HL-60 (cell line): Measurements from ENCODE around the gene PRR7.

Source experiments
- TF ChIP-seq, protein P1 (sequence below): IDR thresholded peaks from one replicate; pipeline ENCODE4 v1.5.1; 2011; ENCODE audit warnings: low read length, control low read depth, inconsistent platforms; ENCODE audit not compliant: insufficient read depth
- TF ChIP-seq, protein P2 (sequence below): IDR thresholded peaks from 2 replicates; pipeline ENCODE4 v1.6.1; 2012; ENCODE audit warnings: low read depth; ENCODE audit not compliant: insufficient replicate concordance

DNA sequence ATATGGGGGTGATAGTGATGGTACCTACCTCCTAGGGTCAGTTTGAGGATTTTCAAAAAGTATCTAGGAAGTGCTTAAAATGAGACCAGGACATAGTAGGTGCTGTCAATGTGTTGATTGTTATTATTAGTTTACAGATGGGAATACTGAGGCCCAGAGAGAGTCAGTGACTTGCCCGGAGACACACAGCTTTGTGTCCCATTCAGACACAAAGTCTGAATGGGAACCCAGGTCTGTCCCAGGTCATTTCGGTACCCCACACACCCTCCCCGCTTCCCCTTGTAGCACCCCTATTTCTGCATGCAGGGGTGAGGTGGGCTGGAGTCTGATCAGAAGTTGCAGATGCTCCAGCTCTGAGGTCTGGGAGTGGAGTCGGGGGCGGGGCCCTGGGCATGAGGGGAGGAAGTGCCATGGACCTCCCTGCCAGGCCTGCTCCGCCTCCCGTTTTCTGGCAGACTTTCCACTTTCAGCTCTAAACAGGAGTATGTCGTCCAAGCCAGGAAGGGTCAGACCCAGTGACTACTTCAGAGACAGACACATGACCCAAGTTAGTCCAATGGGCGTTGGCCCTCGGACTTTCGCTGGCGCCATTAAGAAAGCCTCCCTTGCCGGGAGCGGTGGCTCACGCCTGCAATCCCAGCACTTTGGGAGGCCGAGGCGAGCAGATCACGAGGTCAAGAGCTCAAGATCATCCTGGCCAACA lies 30.1 kb downstream of the PRR7 start:
- TF ChIP-seq, protein P1, sequence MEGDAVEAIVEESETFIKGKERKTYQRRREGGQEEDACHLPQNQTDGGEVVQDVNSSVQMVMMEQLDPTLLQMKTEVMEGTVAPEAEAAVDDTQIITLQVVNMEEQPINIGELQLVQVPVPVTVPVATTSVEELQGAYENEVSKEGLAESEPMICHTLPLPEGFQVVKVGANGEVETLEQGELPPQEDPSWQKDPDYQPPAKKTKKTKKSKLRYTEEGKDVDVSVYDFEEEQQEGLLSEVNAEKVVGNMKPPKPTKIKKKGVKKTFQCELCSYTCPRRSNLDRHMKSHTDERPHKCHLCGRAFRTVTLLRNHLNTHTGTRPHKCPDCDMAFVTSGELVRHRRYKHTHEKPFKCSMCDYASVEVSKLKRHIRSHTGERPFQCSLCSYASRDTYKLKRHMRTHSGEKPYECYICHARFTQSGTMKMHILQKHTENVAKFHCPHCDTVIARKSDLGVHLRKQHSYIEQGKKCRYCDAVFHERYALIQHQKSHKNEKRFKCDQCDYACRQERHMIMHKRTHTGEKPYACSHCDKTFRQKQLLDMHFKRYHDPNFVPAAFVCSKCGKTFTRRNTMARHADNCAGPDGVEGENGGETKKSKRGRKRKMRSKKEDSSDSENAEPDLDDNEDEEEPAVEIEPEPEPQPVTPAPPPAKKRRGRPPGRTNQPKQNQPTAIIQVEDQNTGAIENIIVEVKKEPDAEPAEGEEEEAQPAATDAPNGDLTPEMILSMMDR, result no peak
- TF ChIP-seq, protein P2, sequence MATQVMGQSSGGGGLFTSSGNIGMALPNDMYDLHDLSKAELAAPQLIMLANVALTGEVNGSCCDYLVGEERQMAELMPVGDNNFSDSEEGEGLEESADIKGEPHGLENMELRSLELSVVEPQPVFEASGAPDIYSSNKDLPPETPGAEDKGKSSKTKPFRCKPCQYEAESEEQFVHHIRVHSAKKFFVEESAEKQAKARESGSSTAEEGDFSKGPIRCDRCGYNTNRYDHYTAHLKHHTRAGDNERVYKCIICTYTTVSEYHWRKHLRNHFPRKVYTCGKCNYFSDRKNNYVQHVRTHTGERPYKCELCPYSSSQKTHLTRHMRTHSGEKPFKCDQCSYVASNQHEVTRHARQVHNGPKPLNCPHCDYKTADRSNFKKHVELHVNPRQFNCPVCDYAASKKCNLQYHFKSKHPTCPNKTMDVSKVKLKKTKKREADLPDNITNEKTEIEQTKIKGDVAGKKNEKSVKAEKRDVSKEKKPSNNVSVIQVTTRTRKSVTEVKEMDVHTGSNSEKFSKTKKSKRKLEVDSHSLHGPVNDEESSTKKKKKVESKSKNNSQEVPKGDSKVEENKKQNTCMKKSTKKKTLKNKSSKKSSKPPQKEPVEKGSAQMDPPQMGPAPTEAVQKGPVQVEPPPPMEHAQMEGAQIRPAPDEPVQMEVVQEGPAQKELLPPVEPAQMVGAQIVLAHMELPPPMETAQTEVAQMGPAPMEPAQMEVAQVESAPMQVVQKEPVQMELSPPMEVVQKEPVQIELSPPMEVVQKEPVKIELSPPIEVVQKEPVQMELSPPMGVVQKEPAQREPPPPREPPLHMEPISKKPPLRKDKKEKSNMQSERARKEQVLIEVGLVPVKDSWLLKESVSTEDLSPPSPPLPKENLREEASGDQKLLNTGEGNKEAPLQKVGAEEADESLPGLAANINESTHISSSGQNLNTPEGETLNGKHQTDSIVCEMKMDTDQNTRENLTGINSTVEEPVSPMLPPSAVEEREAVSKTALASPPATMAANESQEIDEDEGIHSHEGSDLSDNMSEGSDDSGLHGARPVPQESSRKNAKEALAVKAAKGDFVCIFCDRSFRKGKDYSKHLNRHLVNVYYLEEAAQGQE, result no peak
